GM18858 (cell line): Measurements from ENCODE around the gene MMRN2.

ENCODE experiments used
- ATAC-seq: cut with Tn5 transposase; IDR thresholded peaks from one replicate; pipeline ENCODE4 v1.9.1; 2021; ENCODE audit not compliant: unreplicated experiment

MMRN2 gene

GRCh38 chr10:86969421-86970041 lies 12.1 kb upstream of the MMRN2 start:
- ATAC-seq, result no peak

- ATAC-seq, result no peak
These were observed 11.6 kb upstream of the MMRN2 start for GRCh38 chr10:86968994-86969355.

- ATAC-seq, result no peak
These were observed 11.0 kb upstream of the MMRN2 start, which contains the start of gene ADIRF for GRCh38 chr10:86968271-86968993. Gene ADIRF, plus strand, starts transcription at chr10:86968482. Its CDS starts 63 bp downstream, at chr10:86968545.

GRCh38 chr10:86967481-86967941 lies 10.1 kb upstream of the MMRN2 start:
- no peak for ATAC-seq

DNA sequence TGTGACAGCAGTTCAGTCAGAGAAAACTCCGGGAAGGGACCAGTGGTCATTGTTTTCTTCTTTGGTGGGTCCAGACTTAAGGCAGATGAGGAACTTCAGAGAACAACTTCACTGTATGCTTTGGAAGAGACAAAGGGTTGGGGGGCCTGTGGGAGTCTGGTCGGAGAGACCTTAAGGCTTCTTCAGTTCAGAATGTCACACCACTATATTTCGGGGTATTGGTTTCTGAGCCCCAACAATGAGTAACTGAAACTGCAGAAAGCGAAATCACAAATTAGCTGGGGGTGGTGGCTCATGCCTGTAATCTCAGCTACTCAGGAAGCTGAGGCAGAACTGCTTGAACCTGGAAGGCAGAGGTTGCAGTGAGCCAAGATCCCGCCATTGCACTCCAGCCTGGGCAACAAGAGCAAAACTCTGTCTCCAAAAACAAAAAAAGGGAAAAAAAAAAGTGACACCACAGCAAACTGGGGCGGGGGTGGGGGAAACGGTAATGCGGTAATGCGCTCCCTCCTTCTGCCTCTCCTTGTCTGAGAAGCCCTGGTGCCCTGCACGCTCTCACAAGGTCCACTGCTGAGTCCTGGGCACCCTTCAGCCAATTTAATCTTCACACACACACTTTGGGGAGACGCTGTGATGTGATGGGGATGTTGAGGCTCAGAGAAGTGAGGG lies 8.7 kb upstream of the MMRN2 start:
- no peak for ATAC-seq

- no peak for ATAC-seq
These were observed 7.4 kb upstream of the MMRN2 start for GRCh38 chr10:86964847-86965190.

GRCh38 chr10:86964061-86964846 lies 6.8 kb upstream of the MMRN2 start:
- ATAC-seq, result no peak

- no peak for ATAC-seq
These were observed 6.0 kb upstream of the MMRN2 start for GRCh38 chr10:86963341-86963919.

DNA sequence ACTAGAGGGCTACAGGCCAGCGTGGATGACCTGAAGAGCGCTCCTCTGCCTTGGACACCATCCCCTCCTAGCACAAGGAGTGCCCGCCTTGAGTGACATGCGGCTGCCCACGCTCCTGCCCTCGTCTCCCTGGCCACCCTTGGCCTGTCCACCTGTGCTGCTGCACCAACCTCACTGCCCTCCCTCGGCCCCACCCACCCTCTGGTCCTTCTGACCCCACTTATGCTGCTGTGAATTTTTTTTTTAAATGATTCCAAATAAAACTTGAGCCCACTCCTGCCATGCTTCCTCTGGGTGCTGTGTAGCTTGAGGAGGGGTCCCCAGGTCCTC lies 5.5 kb upstream of the MMRN2 start:
- no peak for ATAC-seq

- ATAC-seq, result no peak
These were observed 4.9 kb upstream of the MMRN2 start for GRCh38 chr10:86962136-86962980.

DNA sequence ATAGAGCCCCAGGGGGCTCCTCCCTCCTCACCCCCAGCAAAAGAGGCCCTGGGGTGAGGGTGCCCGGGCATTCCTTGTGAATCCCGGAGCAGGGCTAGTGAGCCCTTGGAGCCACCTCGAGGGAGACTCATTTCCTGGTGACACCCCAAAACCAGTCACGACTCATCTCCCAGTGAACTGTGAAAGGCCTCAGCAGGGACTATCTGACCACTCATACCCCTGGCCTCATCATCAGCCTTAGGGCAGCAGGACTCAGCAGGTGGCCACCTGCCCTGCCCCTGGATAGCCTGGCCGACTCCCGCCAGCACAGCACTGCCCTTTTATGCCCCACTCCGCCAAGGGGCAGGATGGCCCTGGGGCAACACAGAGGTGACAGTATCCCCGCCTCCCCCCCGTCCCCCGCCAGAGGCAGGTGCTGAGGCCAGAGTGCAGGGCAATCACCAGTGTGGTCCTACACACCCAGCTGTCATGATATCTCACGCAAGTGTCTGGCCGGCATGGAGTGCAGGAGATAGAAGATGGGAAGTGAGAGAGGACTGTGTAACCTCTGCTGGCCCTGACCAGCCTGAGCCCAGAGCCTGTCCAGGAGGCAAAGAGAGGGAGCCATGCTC lies 4.2 kb upstream of the MMRN2 start:
- ATAC-seq, result no peak

DNA sequence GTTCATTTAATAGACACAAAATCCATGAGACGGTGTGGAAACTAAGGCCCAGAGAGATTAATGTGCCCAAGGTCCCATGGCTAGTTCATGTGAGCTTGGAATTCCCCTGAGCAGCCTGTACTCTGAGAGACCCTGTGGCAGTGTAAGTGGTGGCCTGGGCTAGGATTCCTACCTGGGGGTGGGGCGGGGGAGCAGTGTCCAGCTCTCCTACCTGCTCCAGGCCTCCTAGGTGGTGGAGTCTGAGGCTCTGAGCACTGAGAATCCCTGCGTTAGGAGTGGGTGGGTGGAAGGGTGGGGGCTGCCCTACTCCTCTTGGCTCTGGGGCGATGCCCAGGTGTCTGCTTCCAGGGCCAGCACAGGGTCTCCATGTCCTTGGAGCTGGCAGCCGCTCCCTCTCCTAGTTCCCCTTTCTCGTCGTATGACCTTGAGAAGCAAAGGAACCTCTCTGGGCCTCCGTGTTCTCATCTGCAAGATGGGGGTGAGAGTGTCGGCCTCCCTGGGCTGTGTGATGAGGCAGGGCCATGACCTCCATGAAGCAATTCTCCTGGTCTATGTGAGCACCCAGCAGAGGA lies 3.5 kb upstream of the MMRN2 start:
- no peak for ATAC-seq

- no peak for ATAC-seq
These were observed 2.8 kb upstream of the MMRN2 start for GRCh38 chr10:86960003-86960862.

DNA sequence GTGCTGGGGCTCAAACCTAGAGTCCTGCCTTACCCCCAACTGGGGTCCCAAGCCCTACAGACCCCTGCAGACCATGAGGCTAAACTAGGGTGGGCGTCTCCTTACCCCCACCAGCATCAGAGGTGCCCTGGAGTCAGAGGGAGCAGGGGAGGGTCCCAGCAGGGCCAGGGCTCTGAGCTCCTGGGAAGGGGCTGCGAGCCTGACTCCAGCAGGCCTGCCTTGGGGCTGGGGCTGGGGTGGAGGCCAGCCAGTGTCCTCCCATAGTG lies 2.3 kb upstream of the MMRN2 start:
- no peak for ATAC-seq

- no peak for ATAC-seq
These were observed 1.7 kb upstream of the MMRN2 start for GRCh38 chr10:86958901-86959736.

GRCh38 chr10:86958116-86958900 lies 893 bp upstream of the MMRN2 start, which contains the start of gene SNCG:
Gene SNCG, plus strand, starts transcription at chr10:86958599. Its CDS starts 99 bp downstream, at chr10:86958698.
- no peak for ATAC-seq

- no peak for ATAC-seq
These were observed 467 bp downstream of the MMRN2 start for GRCh38 chr10:86956848-86957448.
